Liver (tissue), 9 donors: Measurements from ENCODE around the gene MPPED2. TPM values are rescaled to one million over a fixed set of nuclear protein-coding genes. Genes with fewer than 3 reads are reported as not detected.

ENCODE experiments used
- DNase-seq: peaks from one replicate; pipeline ENCODE4 v3.0.0-alpha.2; 2017; ENCODE audit warnings: low spot score
- H3K27ac ChIP-seq, 2 donors: one replicate each; pipeline ENCODE4 v1.7.0; 2013; ENCODE audit warnings: inconsistent platforms in 2 of 2, low read length in 2 of 2, control low read depth in 1 of 2, low read depth in 1 of 2, mild to moderate bottlenecking in 1 of 2
- H3K27me3 ChIP-seq, 4 donors: one replicate each; pipeline versions ENCODE4 v1.6.1 to v1.7.0; 2013; ENCODE audit warnings: low read length in 3 of 4, inconsistent platforms in 1 of 4, mild to moderate bottlenecking in 1 of 4, moderate library complexity in 1 of 4; ENCODE audit not compliant: control insufficient read depth in 4 of 4, insufficient read depth in 4 of 4
- H3K36me3 ChIP-seq, 4 donors: one replicate each; pipeline versions ENCODE4 v1.6.1 to v1.7.0; 2013; ENCODE audit warnings: low read length in 3 of 4, mild to moderate bottlenecking in 3 of 4, low read depth in 1 of 4, moderate library complexity in 1 of 4; ENCODE audit not compliant: control insufficient read depth in 4 of 4, insufficient read depth in 3 of 4
- H3K4me1 ChIP-seq, 4 donors: one replicate each; pipeline versions ENCODE4 v1.6.1 to v1.7.0; 2013; ENCODE audit warnings: low read length in 3 of 4, mild to moderate bottlenecking in 3 of 4, moderate library complexity in 1 of 4; ENCODE audit not compliant: control insufficient read depth in 4 of 4, insufficient read depth in 4 of 4
- H3K4me3 ChIP-seq, 3 donors: one replicate each; pipeline versions ENCODE4 v1.6.1 to v1.7.0; 2013; ENCODE audit warnings: low read length in 3 of 3, control low read depth in 1 of 3, low read depth in 1 of 3, mild to moderate bottlenecking in 1 of 3
- H3K9ac ChIP-seq, 2 donors: one replicate each; pipeline ENCODE4 v1.7.0; 2013; ENCODE audit warnings: low read length in 2 of 2, mild to moderate bottlenecking in 2 of 2, moderate library complexity in 2 of 2, control low read depth in 1 of 2, low read depth in 1 of 2
- H3K9me3 ChIP-seq, 4 donors: one replicate each; pipeline versions ENCODE4 v1.6.1 to v1.7.0; 2013; ENCODE audit warnings: low read length in 3 of 4; ENCODE audit not compliant: control insufficient read depth in 4 of 4
- EGR1 ChIP-seq, 2 donors: IDR thresholded peaks; 2 replicates each; pipeline ENCODE4 v1.6.1; 2016 to 2018; ENCODE audit warnings: antibody characterized with exemption in 2 of 2, low read depth in 2 of 2
- GABPA ChIP-seq, 2 donors: IDR thresholded peaks in 1 of 2; conservative IDR thresholded peaks in 1 of 2; 2 replicates each; pipeline ENCODE4 v1.6.1; 2016; ENCODE audit warnings: antibody characterized with exemption in 2 of 2, mild to moderate bottlenecking in 1 of 2, moderate library complexity in 1 of 2
- HNF4A ChIP-seq, 2 donors: conservative IDR thresholded peaks; 2 replicates each; pipeline ENCODE4 v1.6.1; 2016; ENCODE audit warnings: antibody characterized with exemption in 2 of 2, mild to moderate bottlenecking in 2 of 2
- HNF4G ChIP-seq: IDR thresholded peaks from 2 replicates; pipeline ENCODE4 v1.6.1; 2016; ENCODE audit warnings: antibody characterized with exemption
- JUND ChIP-seq, 2 donors: IDR thresholded peaks; 2 replicates each; pipeline ENCODE4 v1.6.1; 2016; ENCODE audit warnings: antibody characterized with exemption in 2 of 2
- NR2F2 ChIP-seq: IDR thresholded peaks from 2 replicates; pipeline ENCODE4 v1.6.1; 2016; ENCODE audit warnings: antibody characterized with exemption
- RAD21 ChIP-seq, 2 donors: IDR thresholded peaks; 2 replicates each; pipeline ENCODE4 v1.6.1; 2016; ENCODE audit warnings: antibody characterized with exemption in 2 of 2, mild to moderate bottlenecking in 2 of 2
- SP1 ChIP-seq: IDR thresholded peaks from 2 replicates; pipeline ENCODE4 v1.6.1; 2018; ENCODE audit warnings: antibody characterized with exemption, mild to moderate bottlenecking
- TAF1 ChIP-seq: conservative IDR thresholded peaks from 2 replicates; pipeline ENCODE4 v1.6.1; 2016; ENCODE audit warnings: antibody characterized with exemption, mild to moderate bottlenecking
- YY1 ChIP-seq: IDR thresholded peaks from 2 replicates; pipeline ENCODE4 v1.6.1; 2016; ENCODE audit warnings: antibody characterized with exemption, mild to moderate bottlenecking
- WGBS: extraction: QIAGEN DNeasy Blood & Tissue Kit; methylation state at CpG from one replicate; pipeline ENCODE4 v1.1.7; 2013; 5-methylcytosine and 5-hydroxymethylcytosine counted together
- polyA plus RNA-seq, 2 donors: library from polyadenylated mRNA; stranded (reverse) in 1 of 2; unstranded in 1 of 2; fragments of 200-250 nt in 1 of 2; fragments of >200 nt in 1 of 2; fragmentation: Nextera tagmentation in 1 of 2; extraction: Ambion mirVana in 1 of 2; gene quantifications; one replicate each; pipeline versions ENCODE4 v1.2.1 to v1.2.3, GENCODE V29; 2013 to 2015
- total RNA-seq, 2 donors: library from RNA; depleted of rRNA; stranded (reverse); fragments of >200 nt; gene quantifications; one replicate each; pipeline ENCODE4 v1.2.3, GENCODE V29; 2014
- TF ChIP-seq, protein P1 (sequence below): IDR thresholded peaks from 2 replicates; pipeline ENCODE4 v1.6.1; 2016; ENCODE audit warnings: antibody characterized with exemption, mild to moderate bottlenecking
- TF ChIP-seq, protein P2 (sequence below): IDR thresholded peaks from 2 replicates; pipeline ENCODE4 v1.6.1; 2016; ENCODE audit warnings: antibody characterized with exemption
- TF ChIP-seq, protein P3 (sequence below): IDR thresholded peaks from 2 replicates; pipeline ENCODE4 v1.6.1; 2016; ENCODE audit warnings: antibody characterized with exemption
- TF ChIP-seq, protein P4 (sequence below): fragments of 150-350 bp; IDR thresholded peaks from 2 replicates; pipeline ENCODE4 v1.5.1; 2017; ENCODE audit warnings: improper control_type of control experiment, low read depth, low read length; ENCODE audit not compliant: missing input control
- TF ChIP-seq, protein P5 (sequence below): IDR thresholded peaks from 2 replicates; pipeline ENCODE4 v1.6.1; 2016; ENCODE audit warnings: antibody characterized with exemption
- donor health status: healthy.
- donor health status: healthy.
- donor health status: healthy.
- donor health status: healthy.
- donor health status: healthy.

MPPED2 gene
- total and polyA plus RNA-seq, 4 donors = 0.22 to 1.6 (median 0.47) TPM

DNA sequence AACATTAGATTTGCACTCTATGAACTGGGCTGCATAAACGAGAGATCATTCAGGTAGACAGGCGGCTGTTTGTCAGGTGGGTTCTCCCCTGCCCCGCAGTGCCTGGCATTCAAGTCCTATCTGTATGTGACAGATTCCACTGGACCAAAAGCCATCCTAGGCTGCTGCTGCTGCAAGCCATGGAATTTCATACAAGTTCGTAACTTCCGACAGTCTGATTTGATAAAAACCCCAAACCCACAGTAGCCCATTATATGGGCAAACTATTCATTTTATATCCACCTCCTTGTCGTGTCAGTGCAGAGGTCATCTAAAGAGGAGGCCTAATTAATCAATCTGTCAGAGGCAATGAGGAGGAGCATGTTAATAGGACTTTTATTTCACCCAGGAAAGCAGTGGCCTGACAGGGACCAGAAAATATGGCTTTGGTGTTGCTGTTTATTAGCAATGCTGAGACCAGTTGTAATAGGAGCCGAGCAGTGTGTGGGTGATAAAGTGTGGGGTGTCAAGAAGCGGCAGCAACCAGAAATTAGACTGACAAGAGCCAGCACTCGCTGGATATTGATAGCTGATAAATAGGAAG is 139.0 kb downstream of the MPPED2 start:
- no peak for DNase-seq
- H3K9me3 ChIP-seq = no peaks in the 10 kb centered on the region
- H3K4me1 ChIP-seq = peaks cover 0 to 4% (median 1%) of the 10 kb centered on the region in 4 donors
- WGBS = 86% methylated on average over 9 of the region's 9 CpGs
- H3K36me3 ChIP-seq = no peaks in the 10 kb centered on the region
- H3K9ac ChIP-seq = no peak overlapping the region
- H3K27me3 ChIP-seq = no peaks in the 10 kb centered on the region
- H3K27ac ChIP-seq = no peak overlapping the region
- TF ChIP-seq SP1 (no peak), EGR1 (IDR thresholded peaks at IDR 0.05; ENCODE audit: low read depth in 2 of 2) (no peak), HNF4A (conservative IDR thresholded peaks at IDR 0.05) (no peak)
- TF ChIP-seq, protein P1, sequence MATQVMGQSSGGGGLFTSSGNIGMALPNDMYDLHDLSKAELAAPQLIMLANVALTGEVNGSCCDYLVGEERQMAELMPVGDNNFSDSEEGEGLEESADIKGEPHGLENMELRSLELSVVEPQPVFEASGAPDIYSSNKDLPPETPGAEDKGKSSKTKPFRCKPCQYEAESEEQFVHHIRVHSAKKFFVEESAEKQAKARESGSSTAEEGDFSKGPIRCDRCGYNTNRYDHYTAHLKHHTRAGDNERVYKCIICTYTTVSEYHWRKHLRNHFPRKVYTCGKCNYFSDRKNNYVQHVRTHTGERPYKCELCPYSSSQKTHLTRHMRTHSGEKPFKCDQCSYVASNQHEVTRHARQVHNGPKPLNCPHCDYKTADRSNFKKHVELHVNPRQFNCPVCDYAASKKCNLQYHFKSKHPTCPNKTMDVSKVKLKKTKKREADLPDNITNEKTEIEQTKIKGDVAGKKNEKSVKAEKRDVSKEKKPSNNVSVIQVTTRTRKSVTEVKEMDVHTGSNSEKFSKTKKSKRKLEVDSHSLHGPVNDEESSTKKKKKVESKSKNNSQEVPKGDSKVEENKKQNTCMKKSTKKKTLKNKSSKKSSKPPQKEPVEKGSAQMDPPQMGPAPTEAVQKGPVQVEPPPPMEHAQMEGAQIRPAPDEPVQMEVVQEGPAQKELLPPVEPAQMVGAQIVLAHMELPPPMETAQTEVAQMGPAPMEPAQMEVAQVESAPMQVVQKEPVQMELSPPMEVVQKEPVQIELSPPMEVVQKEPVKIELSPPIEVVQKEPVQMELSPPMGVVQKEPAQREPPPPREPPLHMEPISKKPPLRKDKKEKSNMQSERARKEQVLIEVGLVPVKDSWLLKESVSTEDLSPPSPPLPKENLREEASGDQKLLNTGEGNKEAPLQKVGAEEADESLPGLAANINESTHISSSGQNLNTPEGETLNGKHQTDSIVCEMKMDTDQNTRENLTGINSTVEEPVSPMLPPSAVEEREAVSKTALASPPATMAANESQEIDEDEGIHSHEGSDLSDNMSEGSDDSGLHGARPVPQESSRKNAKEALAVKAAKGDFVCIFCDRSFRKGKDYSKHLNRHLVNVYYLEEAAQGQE = no peak
- no peak overlapping the region for H3K4me3 ChIP-seq

DNA sequence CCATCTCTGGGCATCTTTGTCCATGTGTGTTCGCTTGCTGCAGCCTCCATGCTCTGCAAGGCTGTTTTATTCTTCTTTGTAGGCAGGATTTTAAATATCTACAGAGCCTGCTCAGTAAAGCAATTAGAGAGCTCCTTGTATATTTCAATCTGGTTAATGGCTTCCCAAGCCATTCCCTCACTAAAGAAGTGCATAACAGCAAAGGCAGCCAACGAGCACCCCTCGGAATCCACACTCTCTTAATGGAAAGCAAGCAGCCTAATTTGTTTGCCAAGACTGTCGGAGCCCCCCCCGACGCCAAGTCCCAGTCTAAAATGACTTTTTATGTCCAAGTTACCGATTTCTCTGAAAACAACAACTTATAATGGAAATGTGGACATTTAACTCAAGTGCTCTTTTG is 139.6 kb downstream of the MPPED2 start:
- H3K4me3 ChIP-seq = no peak overlapping the region
- TF ChIP-seq YY1 (no peak), HNF4A (conservative IDR thresholded peaks at IDR 0.05) (no peak), JUND (IDR thresholded peaks at IDR 0.05) (no peak), GABPA (IDR thresholded peaks at IDR 0.05 in 1 of 2, conservative IDR thresholded peaks at IDR 0.05 in 1 of 2) (no peak), RAD21 (IDR thresholded peaks at IDR 0.05) (no peak), TAF1 (no peak), HNF4G (no peak), NR2F2 (no peak)
- TF ChIP-seq, protein P2, sequence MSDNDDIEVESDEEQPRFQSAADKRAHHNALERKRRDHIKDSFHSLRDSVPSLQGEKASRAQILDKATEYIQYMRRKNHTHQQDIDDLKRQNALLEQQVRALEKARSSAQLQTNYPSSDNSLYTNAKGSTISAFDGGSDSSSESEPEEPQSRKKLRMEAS = no peak
- TF ChIP-seq, protein P1 = no peak
- TF ChIP-seq, protein P3, sequence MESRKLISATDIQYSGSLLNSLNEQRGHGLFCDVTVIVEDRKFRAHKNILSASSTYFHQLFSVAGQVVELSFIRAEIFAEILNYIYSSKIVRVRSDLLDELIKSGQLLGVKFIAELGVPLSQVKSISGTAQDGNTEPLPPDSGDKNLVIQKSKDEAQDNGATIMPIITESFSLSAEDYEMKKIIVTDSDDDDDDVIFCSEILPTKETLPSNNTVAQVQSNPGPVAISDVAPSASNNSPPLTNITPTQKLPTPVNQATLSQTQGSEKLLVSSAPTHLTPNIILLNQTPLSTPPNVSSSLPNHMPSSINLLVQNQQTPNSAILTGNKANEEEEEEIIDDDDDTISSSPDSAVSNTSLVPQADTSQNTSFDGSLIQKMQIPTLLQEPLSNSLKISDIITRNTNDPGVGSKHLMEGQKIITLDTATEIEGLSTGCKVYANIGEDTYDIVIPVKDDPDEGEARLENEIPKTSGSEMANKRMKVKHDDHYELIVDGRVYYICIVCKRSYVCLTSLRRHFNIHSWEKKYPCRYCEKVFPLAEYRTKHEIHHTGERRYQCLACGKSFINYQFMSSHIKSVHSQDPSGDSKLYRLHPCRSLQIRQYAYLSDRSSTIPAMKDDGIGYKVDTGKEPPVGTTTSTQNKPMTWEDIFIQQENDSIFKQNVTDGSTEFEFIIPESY = no peak
- TF ChIP-seq, protein P4, sequence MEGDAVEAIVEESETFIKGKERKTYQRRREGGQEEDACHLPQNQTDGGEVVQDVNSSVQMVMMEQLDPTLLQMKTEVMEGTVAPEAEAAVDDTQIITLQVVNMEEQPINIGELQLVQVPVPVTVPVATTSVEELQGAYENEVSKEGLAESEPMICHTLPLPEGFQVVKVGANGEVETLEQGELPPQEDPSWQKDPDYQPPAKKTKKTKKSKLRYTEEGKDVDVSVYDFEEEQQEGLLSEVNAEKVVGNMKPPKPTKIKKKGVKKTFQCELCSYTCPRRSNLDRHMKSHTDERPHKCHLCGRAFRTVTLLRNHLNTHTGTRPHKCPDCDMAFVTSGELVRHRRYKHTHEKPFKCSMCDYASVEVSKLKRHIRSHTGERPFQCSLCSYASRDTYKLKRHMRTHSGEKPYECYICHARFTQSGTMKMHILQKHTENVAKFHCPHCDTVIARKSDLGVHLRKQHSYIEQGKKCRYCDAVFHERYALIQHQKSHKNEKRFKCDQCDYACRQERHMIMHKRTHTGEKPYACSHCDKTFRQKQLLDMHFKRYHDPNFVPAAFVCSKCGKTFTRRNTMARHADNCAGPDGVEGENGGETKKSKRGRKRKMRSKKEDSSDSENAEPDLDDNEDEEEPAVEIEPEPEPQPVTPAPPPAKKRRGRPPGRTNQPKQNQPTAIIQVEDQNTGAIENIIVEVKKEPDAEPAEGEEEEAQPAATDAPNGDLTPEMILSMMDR = no peak
- TF ChIP-seq, protein P5, sequence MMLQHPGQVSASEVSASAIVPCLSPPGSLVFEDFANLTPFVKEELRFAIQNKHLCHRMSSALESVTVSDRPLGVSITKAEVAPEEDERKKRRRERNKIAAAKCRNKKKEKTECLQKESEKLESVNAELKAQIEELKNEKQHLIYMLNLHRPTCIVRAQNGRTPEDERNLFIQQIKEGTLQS = no peak
- H3K27ac ChIP-seq = no peak overlapping the region
- no peaks in the 10 kb centered on the region for H3K36me3 ChIP-seq
- H3K4me1 ChIP-seq = no peaks in the 10 kb centered on the region
- H3K9me3 ChIP-seq = no peaks in the 10 kb centered on the region
- DNase-seq = no peak
- H3K27me3 ChIP-seq = no peaks in the 10 kb centered on the region
- 72% methylated on average over 7 of the region's 7 CpGs for WGBS
- H3K9ac ChIP-seq = no peak overlapping the region
